Ammon's horn (tissue), 1 donor: ENCODE measurements around the gene NAGS.
"Not testable (repeated sequence)": the region's sequence is repeated elsewhere in the genome, so short reads cannot be mapped to it uniquely, and the experiment has no call there.

Experiments used
- DNase-seq: peaks from one replicate; pipeline ENCODE4 v3.0.0-alpha.2; 2016; ENCODE audit warnings: low spot score

NAGS gene

DNA sequence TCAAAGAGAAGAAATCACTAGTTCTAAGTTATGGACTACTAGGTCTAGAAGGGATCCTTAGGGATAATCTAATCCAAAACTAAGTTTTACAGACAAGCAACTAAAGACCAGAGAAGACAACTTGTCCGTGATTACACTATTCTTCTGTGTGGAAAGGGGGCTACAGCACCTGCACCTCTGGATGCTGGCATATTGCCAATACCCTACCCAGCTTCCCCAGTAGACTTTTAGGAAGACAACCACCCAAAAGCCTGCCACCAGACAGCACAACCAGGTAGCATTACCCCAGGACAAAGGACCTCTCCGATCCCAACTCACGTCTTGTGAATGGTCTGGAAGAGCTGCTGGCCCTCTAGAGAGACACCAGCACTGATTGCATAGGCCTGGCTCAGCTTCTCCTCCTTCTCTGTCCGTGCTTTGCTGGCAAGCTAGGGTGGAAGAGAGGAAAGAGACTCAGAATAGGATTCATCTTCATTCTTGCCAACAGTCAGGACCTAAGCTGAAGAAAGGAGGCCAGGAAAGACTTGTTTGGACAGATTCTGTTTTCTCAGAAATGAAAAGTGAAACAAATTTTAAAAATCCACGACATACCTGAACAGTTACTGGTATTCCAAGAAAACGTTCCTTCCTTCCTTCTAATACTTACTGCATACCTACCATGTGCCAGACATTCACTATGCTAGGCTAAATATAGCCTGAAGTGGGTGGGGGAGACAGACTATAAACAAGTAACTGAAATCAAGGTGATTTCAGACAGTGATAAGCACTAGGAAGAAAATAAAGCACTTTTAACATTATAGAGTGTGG is 35.6 kb downstream of the NAGS start:
- no peak for DNase-seq

DNA sequence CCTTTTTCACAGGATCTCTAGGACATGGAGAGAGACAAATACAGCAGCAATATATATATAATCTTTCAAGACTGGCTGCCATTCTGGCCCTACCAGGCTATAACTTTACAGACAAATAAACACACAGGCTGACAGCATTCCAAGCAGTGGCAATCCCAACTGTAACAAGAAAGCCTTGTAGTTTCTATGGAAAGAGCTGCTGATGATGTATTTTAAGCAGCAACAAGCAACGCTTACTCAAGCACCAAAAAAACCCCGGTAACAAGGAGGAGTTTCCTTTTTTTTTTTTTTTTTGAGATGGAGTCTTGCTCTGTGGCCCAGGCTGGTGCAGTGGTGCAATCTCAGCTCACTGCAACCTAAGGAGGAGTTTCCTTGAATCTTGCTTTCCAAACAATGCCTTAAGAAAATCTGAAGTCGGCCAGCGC is 38.9 kb downstream of the NAGS start:
- no peak for DNase-seq

DNA sequence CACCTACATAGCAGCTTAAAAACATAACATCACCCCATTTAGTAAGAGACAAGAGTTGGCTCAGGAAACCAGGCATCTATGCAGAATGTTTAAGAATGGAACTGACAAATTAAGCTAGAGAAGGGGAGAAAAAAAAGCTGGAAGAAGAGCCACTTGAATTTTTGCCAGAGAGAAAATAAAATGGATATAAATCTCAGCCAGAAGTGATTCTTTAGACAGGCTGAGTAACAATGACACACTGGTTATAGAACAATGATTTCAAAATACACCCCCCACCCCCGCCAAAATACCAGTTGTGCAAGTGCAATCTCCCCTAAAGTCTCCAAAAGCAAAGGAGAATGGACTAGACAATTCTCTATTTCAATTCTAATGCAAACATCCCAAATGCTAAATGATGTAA is 39.6 kb downstream of the NAGS start:
- no peak for DNase-seq

DNA sequence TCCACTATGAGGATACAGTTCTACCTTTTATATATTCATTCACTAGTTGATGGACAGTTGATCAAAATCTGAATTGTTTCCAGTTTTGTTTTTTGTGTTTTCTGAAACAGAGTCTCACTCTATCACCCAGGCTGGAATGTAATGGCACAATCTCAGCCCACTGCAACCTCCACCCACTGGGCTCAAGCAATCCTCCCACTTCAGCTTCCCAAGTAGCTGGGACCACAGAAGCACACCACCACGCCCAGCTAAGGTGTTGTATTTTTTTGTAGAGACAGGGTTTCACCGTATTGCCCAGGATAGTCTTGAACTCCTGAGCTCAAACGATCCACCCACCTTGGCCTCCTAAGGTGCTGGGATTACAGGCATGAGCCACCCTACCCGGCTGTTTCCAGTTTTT is 41.1 kb downstream of the NAGS start:
- no peak for DNase-seq

DNA sequence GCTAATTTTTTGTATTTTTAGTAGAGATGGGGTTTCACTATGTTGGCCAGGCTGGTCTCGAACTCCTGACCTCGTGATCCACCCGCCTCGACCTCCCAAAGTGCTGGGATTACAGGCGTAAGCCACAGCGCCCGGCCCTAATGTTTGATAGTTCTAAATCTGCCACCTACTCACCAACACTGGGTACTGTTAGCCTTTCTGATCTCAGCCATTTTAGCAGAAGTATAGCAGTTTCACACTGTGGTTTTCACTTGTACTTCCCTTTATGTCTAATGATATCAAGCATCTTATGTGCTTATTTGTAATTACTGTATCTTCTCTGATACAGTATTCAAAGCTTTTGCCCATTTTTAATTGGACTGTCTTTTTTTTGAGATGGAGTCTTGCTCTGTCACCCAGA is 42.5 kb downstream of the NAGS start:
- not testable (repeated sequence) for DNase-seq

DNA sequence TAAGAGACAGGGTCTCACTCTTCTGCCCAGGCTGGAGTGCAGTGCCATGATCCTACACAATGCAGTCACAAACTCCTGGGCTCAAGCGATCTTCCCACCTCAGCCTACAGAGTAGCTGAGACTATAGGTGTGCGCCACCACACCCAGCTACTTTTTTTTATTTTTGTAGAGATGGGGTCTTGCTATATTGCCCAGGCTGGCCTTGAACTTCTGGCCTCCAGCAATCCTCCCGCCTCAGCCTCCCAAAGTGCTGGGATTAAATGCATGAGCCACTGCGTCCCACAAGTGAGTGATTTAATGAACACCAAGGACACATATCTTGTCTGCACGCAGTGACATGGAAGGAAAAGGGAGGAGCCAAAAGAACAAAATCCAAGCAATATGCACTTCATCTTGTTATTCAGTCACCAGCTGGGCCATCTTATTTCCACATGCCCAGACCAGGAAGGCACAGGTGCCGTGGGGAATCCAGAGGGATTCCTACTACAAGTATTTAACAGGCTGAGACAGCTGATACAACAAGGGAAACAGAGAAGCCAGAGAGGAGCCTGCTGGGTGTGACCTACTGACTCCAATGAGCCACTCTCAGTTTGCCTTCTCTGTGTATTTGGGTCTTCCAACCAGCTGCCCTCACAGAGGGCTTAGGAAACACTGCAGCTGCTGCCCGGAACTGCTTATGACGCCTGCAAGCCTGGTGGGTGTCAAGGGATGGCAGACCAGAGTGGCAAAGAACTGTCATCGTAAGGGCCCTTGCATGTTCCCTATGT is 45.1 kb downstream of the NAGS start:
- no peak for DNase-seq

- no peak for DNase-seq
Observed at GRCh38 chr17:44053125-44053872, 48.9 kb downstream of the NAGS start.
